ENCODE results near the gene EGFR.
A peak's percentile ranks its signal among the peaks of the same experiment; 100 is the strongest.

Gene EGFR

GRCh38 chr7:55119571-55119970, 100.8 kb downstream of the EGFR start:
- H3K27me3 ChIP-seq = no peaks in the 10 kb centered on the region
- H3K9me3 ChIP-seq = no peaks in the 10 kb centered on the region
- H3K4me3 ChIP-seq (ENCODE audit: low read depth, low read length) = no peak overlapping the region
- DNase-seq = no peak
- H3K36me3 ChIP-seq = peaks cover 13% of the 10 kb centered on the region
- no peak for TF ChIP-seq CTCF (IDR thresholded peaks at IDR 0.05; ENCODE audit: low read depth, low read length)
- peaks cover 49% of the 10 kb centered on the region for H3K4me1 ChIP-seq

- no peak for DNase-seq
- no peak overlapping the region for H3K4me3 ChIP-seq (ENCODE audit: low read depth, low read length)
- no peaks in the 10 kb centered on the region for H3K27me3 ChIP-seq
- H3K4me1 ChIP-seq = peaks cover 54% of the 10 kb centered on the region
- H3K9me3 ChIP-seq = no peaks in the 10 kb centered on the region
- TF ChIP-seq CTCF (IDR thresholded peaks at IDR 0.05; ENCODE audit: low read depth, low read length) = no peak; the same call in 1 of the 2 replicates
- H3K36me3 ChIP-seq = peaks cover 13% of the 10 kb centered on the region
Observed at GRCh38 chr7:55120074-55120473, 101.3 kb downstream of the EGFR start.

- Histone ChIP-seq H3K27me3 (no peaks in the 10 kb centered on the region), H3K4me3 (ENCODE audit: low read depth, low read length) (no peak overlapping the region), H3K36me3 (peaks cover 17% of the 10 kb centered on the region), H3K4me1 (peaks cover 60% of the 10 kb centered on the region), H3K9me3 (no peaks in the 10 kb centered on the region)
- DNase-seq = peak; percentile 68
- no peak for TF ChIP-seq CTCF (IDR thresholded peaks at IDR 0.05; ENCODE audit: low read depth, low read length)
Observed at GRCh38 chr7:55120501-55121198, 101.8 kb downstream of the EGFR start.

GRCh38 chr7:55121249-55121648, 102.4 kb downstream of the EGFR start:
- H3K27me3 ChIP-seq = no peaks in the 10 kb centered on the region
- no peaks in the 10 kb centered on the region for H3K9me3 ChIP-seq
- H3K36me3 ChIP-seq = peaks cover 22% of the 10 kb centered on the region
- no peak for TF ChIP-seq CTCF (IDR thresholded peaks at IDR 0.05; ENCODE audit: low read depth, low read length)
- no peak for DNase-seq
- H3K4me3 ChIP-seq (ENCODE audit: low read depth, low read length) = no peak overlapping the region
- peaks cover 66% of the 10 kb centered on the region for H3K4me1 ChIP-seq

GRCh38 chr7:55122263-55122662, 103.4 kb downstream of the EGFR start:
- Histone ChIP-seq H3K27me3 (no peaks in the 10 kb centered on the region), H3K4me1 (peaks cover 76% of the 10 kb centered on the region), H3K9me3 (no peaks in the 10 kb centered on the region), H3K36me3 (peaks cover 22% of the 10 kb centered on the region), H3K4me3 (ENCODE audit: low read depth, low read length) (no peak overlapping the region)
- no peak for TF ChIP-seq CTCF (IDR thresholded peaks at IDR 0.05; ENCODE audit: low read depth, low read length)
- DNase-seq = no peak

GRCh38 chr7:55124989-55125875, 106.4 kb downstream of the EGFR start:
- H3K36me3 ChIP-seq = peaks cover 13% of the 10 kb centered on the region
- peak; percentile 78 for TF ChIP-seq CTCF (IDR thresholded peaks at IDR 0.05; ENCODE audit: low read depth, low read length)
- peaks cover 92% of the 10 kb centered on the region for H3K4me1 ChIP-seq
- peak; percentile 89 for DNase-seq
- no peak overlapping the region for H3K4me3 ChIP-seq (ENCODE audit: low read depth, low read length)
- no peaks in the 10 kb centered on the region for H3K27me3 ChIP-seq
- H3K9me3 ChIP-seq = no peaks in the 10 kb centered on the region
